ENCODE measurements around the gene GDPD1. TPM values are rescaled to one million over a fixed set of nuclear protein-coding genes. Genes with fewer than 3 reads are reported as not detected.

GDPD1 gene
- total RNA-seq, 1 donor from 2014 or later = 3.9 TPM

DNA sequence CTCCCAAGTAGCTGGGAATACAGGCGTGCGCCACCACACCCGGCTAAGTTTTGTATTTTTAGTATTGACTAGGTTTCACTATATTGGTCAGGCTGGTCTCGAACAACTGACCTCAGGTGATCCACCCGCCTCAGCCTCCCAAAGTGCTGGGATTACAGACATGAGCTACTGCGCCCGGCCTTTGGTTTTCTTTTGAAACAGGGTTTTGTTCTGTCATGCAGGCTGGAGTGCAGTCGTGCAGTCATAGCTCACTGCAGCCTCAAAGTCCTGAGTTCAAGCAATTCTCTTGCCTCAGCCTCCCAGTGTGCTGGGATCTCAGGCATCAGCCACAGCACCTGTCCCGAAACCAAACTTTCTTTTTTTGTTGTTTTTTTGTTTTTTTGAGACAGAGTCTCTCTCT is 39.7 kb upstream of the GDPD1 start:
- intact Hi-C loops (cut with DNase I) = no loop called here
- Histone ChIP-seq H3K4me1 (no peaks in the 10 kb centered on the region), H3K27me3 (no peaks in the 10 kb centered on the region), H3K27ac (no peak overlapping the region), H3K4me3 (no peak overlapping the region), H3K9me3 (no peaks in the 10 kb centered on the region), H3K36me3 (no peaks in the 10 kb centered on the region)
- ATAC-seq (no peak), DNase-seq (no peak)
- TF ChIP-seq, protein P1, sequence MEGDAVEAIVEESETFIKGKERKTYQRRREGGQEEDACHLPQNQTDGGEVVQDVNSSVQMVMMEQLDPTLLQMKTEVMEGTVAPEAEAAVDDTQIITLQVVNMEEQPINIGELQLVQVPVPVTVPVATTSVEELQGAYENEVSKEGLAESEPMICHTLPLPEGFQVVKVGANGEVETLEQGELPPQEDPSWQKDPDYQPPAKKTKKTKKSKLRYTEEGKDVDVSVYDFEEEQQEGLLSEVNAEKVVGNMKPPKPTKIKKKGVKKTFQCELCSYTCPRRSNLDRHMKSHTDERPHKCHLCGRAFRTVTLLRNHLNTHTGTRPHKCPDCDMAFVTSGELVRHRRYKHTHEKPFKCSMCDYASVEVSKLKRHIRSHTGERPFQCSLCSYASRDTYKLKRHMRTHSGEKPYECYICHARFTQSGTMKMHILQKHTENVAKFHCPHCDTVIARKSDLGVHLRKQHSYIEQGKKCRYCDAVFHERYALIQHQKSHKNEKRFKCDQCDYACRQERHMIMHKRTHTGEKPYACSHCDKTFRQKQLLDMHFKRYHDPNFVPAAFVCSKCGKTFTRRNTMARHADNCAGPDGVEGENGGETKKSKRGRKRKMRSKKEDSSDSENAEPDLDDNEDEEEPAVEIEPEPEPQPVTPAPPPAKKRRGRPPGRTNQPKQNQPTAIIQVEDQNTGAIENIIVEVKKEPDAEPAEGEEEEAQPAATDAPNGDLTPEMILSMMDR (IDR thresholded peaks at IDR 0.05) = no peak

DNA sequence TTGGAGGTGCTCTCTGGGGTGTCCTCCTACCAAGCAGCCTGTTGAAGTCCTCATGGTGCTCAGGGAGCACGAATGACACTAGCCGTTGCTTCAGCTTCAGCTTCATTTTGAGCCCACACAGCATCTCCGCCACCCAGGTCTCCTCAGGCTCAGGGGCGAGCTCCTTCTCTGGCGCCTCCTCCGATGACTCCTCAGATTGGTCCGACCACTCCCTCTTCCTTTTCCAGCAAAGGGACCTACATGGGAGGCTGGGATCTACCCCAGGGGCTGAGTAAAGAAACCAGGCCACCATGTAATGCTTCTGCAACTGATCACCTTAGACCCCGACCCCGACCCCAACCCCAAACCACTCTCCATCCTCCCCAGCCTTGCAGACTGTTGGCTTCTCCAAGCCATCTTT is 38.8 kb upstream of the GDPD1 start:
- no peaks in the 10 kb centered on the region for H3K36me3 ChIP-seq
- DNase-seq (no peak), ATAC-seq (no peak)
- H3K27me3 ChIP-seq = no peaks in the 10 kb centered on the region
- TF ChIP-seq, protein P1 (IDR thresholded peaks at IDR 0.05) = no peak
- no peak overlapping the region for H3K27ac ChIP-seq
- no peak overlapping the region for H3K4me3 ChIP-seq
- H3K4me1 ChIP-seq = no peaks in the 10 kb centered on the region
- H3K9me3 ChIP-seq = no peaks in the 10 kb centered on the region
- intact Hi-C loops (cut with DNase I) = no loop called here

DNA sequence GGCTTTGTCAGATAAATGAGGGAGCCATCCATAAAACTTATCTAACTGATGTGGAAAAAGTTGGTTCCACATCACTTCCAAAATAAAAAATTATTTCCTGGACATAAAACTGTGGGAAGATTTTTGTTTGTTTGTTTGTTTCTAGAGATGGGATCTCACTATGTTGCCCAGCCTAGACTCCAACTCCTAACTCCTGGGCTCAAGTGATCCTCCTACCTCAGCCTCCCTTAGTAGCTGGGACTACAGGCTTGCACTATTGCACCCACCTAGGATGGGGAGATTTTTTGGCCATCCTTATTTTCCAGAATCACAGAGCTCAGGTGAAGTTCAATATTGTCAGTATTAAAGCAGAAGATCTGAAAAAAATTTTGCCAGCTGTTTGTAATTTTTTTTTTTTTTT is 34.3 kb upstream of the GDPD1 start:
- no peak for DNase-seq
- intact Hi-C loops (cut with DNase I) = no loop called here

DNA sequence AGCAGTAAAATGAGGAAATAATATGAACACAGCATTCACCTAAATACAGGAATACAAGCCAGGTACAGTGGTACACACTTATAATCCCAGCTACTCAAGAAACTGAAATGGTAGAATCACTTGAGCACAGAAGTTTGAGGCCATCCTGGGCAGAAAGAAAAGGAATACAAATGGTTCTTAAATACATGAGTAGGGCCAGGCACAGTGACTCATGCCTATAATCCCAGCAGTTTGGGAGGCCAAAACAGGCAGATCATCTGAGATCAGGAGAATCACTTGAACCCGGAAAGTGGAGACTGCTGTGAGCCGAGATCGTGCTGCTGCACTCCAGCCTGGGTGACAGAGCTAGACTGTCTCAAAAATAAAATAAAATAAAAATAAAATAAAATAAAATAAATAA is 33.5 kb upstream of the GDPD1 start:
- no peaks in the 10 kb centered on the region for H3K4me1 ChIP-seq
- intact Hi-C loops (cut with DNase I) = no loop called here
- no peak for DNase-seq
- no peaks in the 10 kb centered on the region for H3K36me3 ChIP-seq
- TF ChIP-seq, protein P1 (IDR thresholded peaks at IDR 0.05) = no peak
- H3K27ac ChIP-seq = no peak overlapping the region
- no peaks in the 10 kb centered on the region for H3K27me3 ChIP-seq
- H3K4me3 ChIP-seq = no peak overlapping the region
- no peak for ATAC-seq
- no peaks in the 10 kb centered on the region for H3K9me3 ChIP-seq

More for the DNA sequence above, 34.3 kb upstream of the GDPD1 start:
- Histone ChIP-seq H3K4me3 (no peak overlapping the region), H3K27ac (no peak overlapping the region), H3K9me3 (no peaks in the 10 kb centered on the region), H3K4me1 (no peaks in the 10 kb centered on the region), H3K36me3 (no peaks in the 10 kb centered on the region), H3K27me3 (no peaks in the 10 kb centered on the region)
- no peak for ATAC-seq
- TF ChIP-seq, protein P1 (IDR thresholded peaks at IDR 0.05) = no peak

DNA sequence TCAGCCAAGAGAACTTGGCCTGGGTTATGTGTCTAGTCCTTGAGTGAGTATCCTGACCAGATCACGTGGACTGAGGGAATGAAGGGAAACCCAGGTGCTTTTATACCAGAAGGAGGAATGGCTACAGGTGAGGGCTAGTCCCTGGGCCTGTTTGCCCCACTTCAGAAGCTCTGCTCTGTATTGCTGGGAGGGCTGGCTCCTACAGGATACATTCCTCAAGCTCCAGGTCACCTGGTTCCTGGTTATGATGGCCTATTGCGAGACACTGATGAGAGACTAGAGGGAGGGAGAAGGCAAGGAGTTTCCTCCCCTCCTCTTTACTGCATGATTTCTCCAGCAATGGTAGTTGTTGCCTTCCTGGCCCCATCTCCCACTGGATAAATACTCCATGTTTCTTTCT is 29.5 kb upstream of the GDPD1 start:
- intact Hi-C loops (cut with DNase I) = no loop called here
- H3K27ac ChIP-seq = no peak overlapping the region

More for the DNA sequence above, 29.5 kb upstream of the GDPD1 start:
- Histone ChIP-seq H3K4me3 (no peak overlapping the region), H3K4me1 (no peaks in the 10 kb centered on the region), H3K36me3 (no peaks in the 10 kb centered on the region), H3K9me3 (no peaks in the 10 kb centered on the region), H3K27me3 (no peaks in the 10 kb centered on the region)
- TF ChIP-seq, protein P1 (IDR thresholded peaks at IDR 0.05) = no peak
- no peak for ATAC-seq
- DNase-seq = no peak
